SU-DHL-6 (cell line): ENCODE data around the gene KCTD10.

Experiments
- CTCF ChIP-seq: fragments of 200-600 bp; sonication (generic); IDR thresholded peaks from one replicate; pipeline ENCODE4 v1.5.1; 2017; ENCODE audit warnings: antibody characterized with exemption, mild to moderate bottlenecking, low read length, moderate library complexity; ENCODE audit not compliant: insufficient read depth, poor library complexity, severe bottlenecking
- EZH2phosphoT487 ChIP-seq: fragments of 200-600 bp; sonication (generic), shearing (Covaris generic); conservative IDR thresholded peaks from 2 replicates; pipeline ENCODE4 v1.6.1; 2018; ENCODE audit warnings: mild to moderate bottlenecking, antibody characterized with exemption, low read length, moderate library complexity, mixed read lengths

GRCh38 chr12:109461049-109461845 is 15.9 kb downstream of the KCTD10 start:
- no peak for TF ChIP-seq CTCF
- no peak for TF ChIP-seq EZH2phosphoT487
